Measurements from ENCODE around the gene RNASEH2C. TPM values are rescaled to one million over a fixed set of nuclear protein-coding genes. Genes with fewer than 3 reads are reported as not detected.
A peak's percentile ranks its signal among the peaks of the same experiment; 100 is the strongest.
"Not testable (repeated sequence)": the region's sequence is repeated elsewhere in the genome, so short reads cannot be mapped to it uniquely, and the experiment has no call there.

Gene RNASEH2C
- total and polyA plus RNA-seq, 2 experiments from 2014 or later: 26.4 to 78.7 TPM

DNA sequence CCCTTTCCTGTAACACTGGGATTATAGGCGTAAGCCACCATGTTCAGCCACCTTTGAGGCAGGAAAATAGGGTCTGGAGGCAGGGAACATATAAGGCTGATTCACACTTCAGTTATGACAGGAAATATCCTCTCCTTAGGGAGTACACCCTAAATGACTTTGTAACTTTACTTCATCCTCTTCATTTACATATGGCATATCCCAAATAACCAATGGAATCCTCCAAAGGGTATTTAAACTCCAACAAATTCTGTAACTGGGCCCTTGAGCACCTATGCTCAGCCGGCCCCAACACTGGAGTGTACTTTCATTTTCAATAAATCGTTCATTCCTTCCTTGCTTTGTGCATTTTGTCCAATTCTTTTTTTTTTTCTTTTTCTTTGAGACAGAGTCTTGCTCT, 10.2 kb downstream of the RNASEH2C start:
- Histone ChIP-seq H4K20me1 (ENCODE audit: insufficient read depth, poor library complexity, severe bottlenecking) (no peaks in the 10 kb centered on the region), H3K4me1 (ENCODE audit: insufficient read depth) (no peaks in the 10 kb centered on the region), H3K9me3 (ENCODE audit: low read depth) (no peaks in the 10 kb centered on the region), H3K27me3 (no peaks in the 10 kb centered on the region), H3K27ac (peak overlapping the region; percentile 33), H3K4me2 (no peak overlapping the region), H3K4me3 (no peak overlapping the region), H3K36me3 (replicated peaks; ENCODE audit: insufficient read depth, low read depth) (no peaks in the 10 kb centered on the region), H2AFZ (no peak overlapping the region), H3K79me2 (peaks cover 24% of the 10 kb centered on the region), H3K9me2 (replicated peaks; ENCODE audit: insufficient read depth) (no peaks in the 10 kb centered on the region)
- DNase-seq (ENCODE audit: low spot score): no peak
- TF ChIP-seq EZH2phosphoT487 (IDR thresholded peaks at IDR 0.05; ENCODE audit: low read depth, severe bottlenecking, unreplicated experiment): no peak
- TF ChIP-seq, protein P1, sequence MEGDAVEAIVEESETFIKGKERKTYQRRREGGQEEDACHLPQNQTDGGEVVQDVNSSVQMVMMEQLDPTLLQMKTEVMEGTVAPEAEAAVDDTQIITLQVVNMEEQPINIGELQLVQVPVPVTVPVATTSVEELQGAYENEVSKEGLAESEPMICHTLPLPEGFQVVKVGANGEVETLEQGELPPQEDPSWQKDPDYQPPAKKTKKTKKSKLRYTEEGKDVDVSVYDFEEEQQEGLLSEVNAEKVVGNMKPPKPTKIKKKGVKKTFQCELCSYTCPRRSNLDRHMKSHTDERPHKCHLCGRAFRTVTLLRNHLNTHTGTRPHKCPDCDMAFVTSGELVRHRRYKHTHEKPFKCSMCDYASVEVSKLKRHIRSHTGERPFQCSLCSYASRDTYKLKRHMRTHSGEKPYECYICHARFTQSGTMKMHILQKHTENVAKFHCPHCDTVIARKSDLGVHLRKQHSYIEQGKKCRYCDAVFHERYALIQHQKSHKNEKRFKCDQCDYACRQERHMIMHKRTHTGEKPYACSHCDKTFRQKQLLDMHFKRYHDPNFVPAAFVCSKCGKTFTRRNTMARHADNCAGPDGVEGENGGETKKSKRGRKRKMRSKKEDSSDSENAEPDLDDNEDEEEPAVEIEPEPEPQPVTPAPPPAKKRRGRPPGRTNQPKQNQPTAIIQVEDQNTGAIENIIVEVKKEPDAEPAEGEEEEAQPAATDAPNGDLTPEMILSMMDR (IDR thresholded peaks at IDR 0.05; ENCODE audit: poor library complexity): no peak
- TF ChIP-seq EZH2 (IDR thresholded peaks at IDR 0.05; ENCODE audit: borderline replicate concordance): no peak
- 98% methylated on average over 3 of the region's 3 CpGs for WGBS (ENCODE audit: low lambda C conversion rate, missing lambda C conversion rate)

DNA sequence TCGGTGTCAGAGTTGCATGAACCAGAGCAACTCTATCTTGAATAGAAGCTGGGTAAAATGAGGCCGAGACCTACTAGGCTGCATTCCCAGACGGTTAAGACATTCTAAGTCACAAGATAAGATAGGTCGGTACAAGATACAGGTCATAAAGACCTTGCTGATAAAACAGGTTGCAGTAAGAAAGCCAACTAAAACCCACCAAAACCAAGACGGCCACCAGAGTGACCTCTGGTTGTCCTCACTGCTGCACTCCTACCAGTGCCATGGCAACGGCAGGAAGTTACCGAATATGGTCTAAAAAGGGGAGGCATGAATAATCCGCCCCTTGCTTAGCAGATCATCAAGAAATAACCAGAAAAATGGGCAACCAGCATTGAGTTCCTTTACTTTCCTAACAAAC, 10.9 kb downstream of the RNASEH2C start:
- H3K79me2 ChIP-seq: peaks cover 21% of the 10 kb centered on the region
- H3K27me3 ChIP-seq: no peaks in the 10 kb centered on the region
- H3K4me1 ChIP-seq (ENCODE audit: insufficient read depth): no peaks in the 10 kb centered on the region
- no peak overlapping the region for H3K4me2 ChIP-seq
- no peaks in the 10 kb centered on the region for H3K9me2 ChIP-seq (replicated peaks; ENCODE audit: insufficient read depth)
- DNase-seq (ENCODE audit: low spot score): peak; percentile 59
- TF ChIP-seq, protein P1 (IDR thresholded peaks at IDR 0.05; ENCODE audit: poor library complexity): no peak
- TF ChIP-seq EZH2phosphoT487 (IDR thresholded peaks at IDR 0.05; ENCODE audit: low read depth, severe bottlenecking, unreplicated experiment) (no peak), EZH2 (IDR thresholded peaks at IDR 0.05; ENCODE audit: borderline replicate concordance) (no peak)
- no peaks in the 10 kb centered on the region for H4K20me1 ChIP-seq (ENCODE audit: insufficient read depth, poor library complexity, severe bottlenecking)
- H3K27ac ChIP-seq: peak overlapping the region; percentile 79
- H3K36me3 ChIP-seq (replicated peaks; ENCODE audit: insufficient read depth, low read depth): no peaks in the 10 kb centered on the region
- no peak overlapping the region for H2AFZ ChIP-seq
- no peaks in the 10 kb centered on the region for H3K9me3 ChIP-seq (ENCODE audit: low read depth)
- 44% methylated on average over 8 of the region's 8 CpGs for WGBS (ENCODE audit: low lambda C conversion rate, missing lambda C conversion rate)
- H3K4me3 ChIP-seq: no peak overlapping the region

DNA sequence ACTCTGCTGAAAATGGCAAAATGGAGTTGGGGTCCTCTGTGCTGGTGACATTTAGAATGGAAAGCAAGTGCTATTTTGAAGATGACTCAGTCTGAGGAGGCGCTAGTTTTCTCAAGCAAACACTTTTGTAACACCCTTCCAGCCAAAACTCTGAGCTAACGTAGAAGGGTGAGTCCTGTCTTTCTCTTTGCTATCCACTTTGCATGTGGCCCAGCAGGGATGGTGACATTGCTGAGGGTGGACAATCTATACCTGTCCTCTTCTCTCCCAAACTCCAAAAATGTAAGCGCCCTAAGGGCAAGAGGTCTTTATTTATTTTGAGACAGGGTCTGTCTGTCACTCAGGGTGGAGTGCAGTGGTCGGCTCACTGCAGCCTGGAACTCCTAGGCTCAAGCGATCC, 12.1 kb downstream of the RNASEH2C start:
- Histone ChIP-seq H3K9me3 (ENCODE audit: low read depth) (no peaks in the 10 kb centered on the region), H3K79me2 (peaks cover 9% of the 10 kb centered on the region), H3K36me3 (replicated peaks; ENCODE audit: insufficient read depth, low read depth) (no peaks in the 10 kb centered on the region), H3K27me3 (no peaks in the 10 kb centered on the region), H3K4me1 (ENCODE audit: insufficient read depth) (no peaks in the 10 kb centered on the region), H2AFZ (no peak overlapping the region), H3K4me3 (no peak overlapping the region), H3K9me2 (replicated peaks; ENCODE audit: insufficient read depth) (no peaks in the 10 kb centered on the region), H3K4me2 (no peak overlapping the region), H4K20me1 (ENCODE audit: insufficient read depth, poor library complexity, severe bottlenecking) (no peaks in the 10 kb centered on the region), H3K27ac (no peak overlapping the region)
- TF ChIP-seq, protein P1 (IDR thresholded peaks at IDR 0.05; ENCODE audit: poor library complexity): no peak
- WGBS (ENCODE audit: low lambda C conversion rate, missing lambda C conversion rate): 87% methylated on average over 5 of the region's 5 CpGs
- no peak for DNase-seq (ENCODE audit: low spot score)

DNA sequence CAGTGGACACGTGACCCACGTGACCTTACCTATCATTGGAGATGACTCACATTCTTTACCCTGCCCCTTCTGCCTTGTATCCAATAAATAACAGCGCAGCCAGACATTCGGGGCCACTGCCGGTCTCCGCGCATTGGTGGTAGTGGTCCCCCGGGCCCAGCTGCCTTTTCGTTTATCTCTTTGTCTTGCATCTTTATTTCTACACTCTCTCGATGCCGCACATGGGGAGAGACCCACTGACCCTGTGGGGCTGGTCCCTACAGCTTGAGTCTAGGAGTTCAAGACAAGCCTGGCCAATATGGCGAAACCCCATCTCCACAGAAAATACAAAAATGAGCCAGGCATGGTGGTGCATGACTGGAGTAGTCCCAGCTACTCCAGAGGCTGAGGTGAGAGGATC, 13.6 kb downstream of the RNASEH2C start:
- H3K4me1 ChIP-seq (ENCODE audit: insufficient read depth); H3K9me2 ChIP-seq (replicated peaks; ENCODE audit: insufficient read depth); H3K79me2 ChIP-seq; DNase-seq (ENCODE audit: low spot score); H3K27ac ChIP-seq; H2AFZ ChIP-seq; H3K27me3 ChIP-seq; H3K4me2 ChIP-seq; H4K20me1 ChIP-seq (ENCODE audit: insufficient read depth, poor library complexity, severe bottlenecking); H3K36me3 ChIP-seq (replicated peaks; ENCODE audit: insufficient read depth, low read depth); H3K9me3 ChIP-seq (ENCODE audit: low read depth); H3K4me3 ChIP-seq: not testable (repeated sequence)
- WGBS (ENCODE audit: low lambda C conversion rate, missing lambda C conversion rate): 92% methylated on average over 10 of the region's 12 CpGs

All from hepatocyte (in vitro differentiated cells).